Endothelial cell of umbilical vein (primary cell): Measurements from ENCODE around the gene ACE. TPM values are rescaled to one million over a fixed set of nuclear protein-coding genes. Genes with fewer than 3 reads are reported as not detected.

Experiments used
- BruUV-seq: library from RNA; stranded (reverse); fragments of 400-500 nt; replicated peaks from 2 replicates; lab custom pipeline; 2021; lab: Mats Ljungman, UMichigan
- CTCF ChIA-PET: fragments of 300-600, 350-600 bp; sonication (Branson Sonifier 250); formaldehyde crosslinking; loops from one replicate; lab custom pipeline; 2021; ENCODE audit warnings: antibody characterized with exemption, inconsistent platforms; lab: Charles Lee
- POLR2A ChIA-PET: fragments of 300-600, 350-600 bp; sonication (Branson Sonifier 250); formaldehyde crosslinking; loops from one replicate; lab custom pipeline; 2021; ENCODE audit warnings: antibody characterized with exemption, inconsistent platforms; lab: Charles Lee
- DNase-seq: peaks from one replicate; pipeline ENCODE4 v3.0.0-alpha.2; 2011; ENCODE audit warnings: low read depth, low spot score
- FAIRE-seq: peaks from 2 replicates; lab custom pipeline; 2011; peaks lifted over from hg19 to GRCh38; lab: Jason Lieb, UNC
- H2AFZ ChIP-seq: 2 replicates; pipeline ENCODE4 v1.6.0; 2012; ENCODE audit warnings: low read depth, low read length, control low read depth, inconsistent platforms
- H3K27ac ChIP-seq: 2 replicates; pipeline ENCODE4 v1.5.1; 2011; ENCODE audit warnings: low read depth, mild to moderate bottlenecking, control low read depth, low read length, moderate library complexity; ENCODE audit not compliant: insufficient read depth
- H3K27me3 ChIP-seq, 2 experiments: 2 replicates each; pipeline versions ENCODE4 v1.6.0 to v1.6.1; 2011; ENCODE audit warnings: low read length in 2 of 2, mixed read lengths in 1 of 2; ENCODE audit not compliant: control insufficient read depth in 2 of 2, insufficient read depth in 2 of 2
- H3K36me3 ChIP-seq, 2 experiments: 2 replicates in 1 of 2; 3 replicates in 1 of 2; pipeline ENCODE4 v1.5.1; 2011; ENCODE audit warnings: low read length in 2 of 2, mild to moderate bottlenecking in 1 of 2, moderate library complexity in 1 of 2; ENCODE audit not compliant: control insufficient read depth in 2 of 2, insufficient read depth in 2 of 2; ENCODE audit errors: extremely low read depth in 1 of 2
- H3K4me1 ChIP-seq: 3 replicates; pipeline ENCODE4 v1.5.1; 2011; ENCODE audit warnings: mild to moderate bottlenecking, low read length; ENCODE audit not compliant: control insufficient read depth, insufficient read depth; ENCODE audit errors: extremely low read depth
- H3K4me2 ChIP-seq: 2 replicates; pipeline ENCODE4 v1.6.1; 2011; ENCODE audit warnings: low read length, control low read depth, mixed read lengths; ENCODE audit not compliant: insufficient read depth
- H3K4me3 ChIP-seq, 3 experiments: fragments of 200-600 bp in 1 of 3; sonication (generic), shearing (Covaris generic) in 1 of 3; replicated peaks in 1 of 3; 2 replicates each; pipeline ENCODE4 v1.5.1; 2011 to 2016; ENCODE audit warnings: control low read depth in 3 of 3, low read length in 3 of 3, mild to moderate bottlenecking in 2 of 3, inconsistent platforms in 1 of 3, low read depth in 1 of 3, moderate library complexity in 1 of 3; ENCODE audit not compliant: insufficient read depth in 1 of 3
- H3K79me2 ChIP-seq: 2 replicates; pipeline ENCODE4 v1.6.0; 2012; ENCODE audit warnings: low read length, inconsistent platforms; ENCODE audit not compliant: control insufficient read depth, insufficient read depth
- H3K9ac ChIP-seq: replicated peaks from 2 replicates; pipeline ENCODE3; 2011; ENCODE audit warnings: low read length, control low read depth; ENCODE audit not compliant: insufficient read depth; ENCODE audit errors: extremely low read depth
- H3K9me1 ChIP-seq: replicated peaks from 3 replicates; pipeline ENCODE4 v1.6.0; 2011; ENCODE audit warnings: mild to moderate bottlenecking, low read length; ENCODE audit not compliant: control insufficient read depth, insufficient read depth; ENCODE audit errors: extremely low read depth
- H3K9me3 ChIP-seq: replicated peaks from 2 replicates; pipeline ENCODE4 v1.5.1; 2012; ENCODE audit warnings: low read length, inconsistent platforms; ENCODE audit not compliant: control insufficient read depth, insufficient read depth
- H4K20me1 ChIP-seq: replicated peaks from 2 replicates; pipeline ENCODE3; 2011; ENCODE audit warnings: mild to moderate bottlenecking, low read length; ENCODE audit not compliant: control insufficient read depth, insufficient read depth; ENCODE audit errors: extremely low read depth
- CTCF ChIP-seq, 2 donors: IDR thresholded peaks; 1 replicate in 1 of 2; 2 replicates in 1 of 2; pipeline ENCODE4 v1.5.1; 2011; ENCODE audit warnings: low read length in 2 of 2, mild to moderate bottlenecking in 2 of 2, moderate library complexity in 2 of 2, control low read depth in 1 of 2, inconsistent platforms in 1 of 2, low read depth in 1 of 2; ENCODE audit not compliant: insufficient read depth in 1 of 2; ENCODE audit errors: extremely low read depth in 1 of 2
- EZH2 ChIP-seq: IDR thresholded peaks from 2 replicates; pipeline ENCODE4 v1.6.1; 2012; ENCODE audit warnings: borderline replicate concordance, low read depth, mild to moderate bottlenecking, moderate library complexity, low read length, inconsistent platforms; ENCODE audit not compliant: severe bottlenecking
- FOS ChIP-seq: IDR thresholded peaks from 2 replicates; pipeline ENCODE4 v1.6.1; 2011; ENCODE audit warnings: mild to moderate bottlenecking, low read length, moderate library complexity, borderline replicate concordance; ENCODE audit not compliant: insufficient read depth
- GATA2 ChIP-seq: IDR thresholded peaks from 2 replicates; pipeline ENCODE4 v1.7.0; 2011; ENCODE audit warnings: low read depth, mild to moderate bottlenecking, moderate library complexity, mixed read lengths, low read length; ENCODE audit not compliant: insufficient read length, insufficient read depth
- JUN ChIP-seq: IDR thresholded peaks from 2 replicates; pipeline ENCODE4 v1.6.1; 2011; ENCODE audit warnings: borderline replicate concordance, low read depth; ENCODE audit not compliant: insufficient read length, insufficient read depth
- MAX ChIP-seq: IDR thresholded peaks from 2 replicates; pipeline ENCODE4 v1.6.1; 2011; ENCODE audit not compliant: insufficient read depth, insufficient read length
- MYC ChIP-seq: IDR thresholded peaks from one replicate; pipeline ENCODE4 v1.6.1; 2011; ENCODE audit warnings: mild to moderate bottlenecking, low read depth, low read length
- POLR2A ChIP-seq: IDR thresholded peaks from 2 replicates; pipeline ENCODE4 v1.6.1; 2012; ENCODE audit warnings: low read depth, mild to moderate bottlenecking, control low read depth, low read length
- POLR2AphosphoS5 ChIP-seq: IDR thresholded peaks from 2 replicates; pipeline ENCODE4 v1.6.1; 2012; ENCODE audit warnings: low read depth, mild to moderate bottlenecking, control low read depth, low read length, moderate library complexity; ENCODE audit not compliant: insufficient read depth
- dilution Hi-C: fragments of 300-500 bp; cut with MboI; formaldehyde crosslinking; loops from one replicate; pipeline ENCODE4 v1.15.0; 2019; ENCODE audit warnings: low sequenced_read_pairs; ENCODE audit not compliant: extremely low pct_ligation_motif_present
- intact Hi-C: fragments of 100-400 bp; cut with micrococcal nuclease; formaldehyde crosslinking; loops from one replicate; pipeline ENCODE4 v1.10.0; 2022
- polyA plus RNA-seq, 4 experiments: library from polyadenylated mRNA; depleted of rRNA in 3 of 4; stranded (reverse) in 3 of 4; unstranded in 1 of 4; fragments of >200 nt; gene quantifications; 2 replicates each; pipeline versions ENCODE4 v1.2.1 to v1.2.3, GENCODE V29; 2011 to 2012; ENCODE audit warnings: missing spikeins in 1 of 4
- total RNA-seq: library from RNA; stranded (reverse); gene quantifications from 2 replicates; pipeline ENCODE4 v1.2.3, GENCODE V29; 2021

The ACE gene
- total and polyA plus RNA-seq, 2 donors (not counting 3 experiments of a cell fraction or from before 2014, with no cell fraction given), result 63.4 to 207 TPM

- CTCF ChIA-PET, result interaction anchor here (0.8 to 3.5 kb wide), 7 partner anchors 8 to 61 kb away, joined by 3 to 29 read pairs (median 5); no protein-coding TSS in a partner anchor
These were observed 10.1 kb downstream of the ACE start for GRCh38 chr17:63487014-63487339.

More at GRCh38 chr17:63487014-63487339, 10.1 kb downstream of the ACE start:
- no peaks in the 10 kb centered on the region for H3K4me1 ChIP-seq
- dilution Hi-C loops, result no loop called here
- H3K79me2 ChIP-seq, result no peaks in the 10 kb centered on the region
- H3K27me3 ChIP-seq, result no peaks in the 10 kb centered on the region
- H3K9me3 ChIP-seq, result no peaks in the 10 kb centered on the region
- TF ChIP-seq POLR2A, result no peak
- TF ChIP-seq JUN, result no peak
- no peak for TF ChIP-seq POLR2AphosphoS5
- no peak for TF ChIP-seq FOS
- no peak for TF ChIP-seq MYC
- TF ChIP-seq EZH2, result no peak
- TF ChIP-seq GATA2, result no peak
- TF ChIP-seq MAX, result no peak
- TF ChIP-seq CTCF (IDR thresholded peaks at IDR 0.05; ENCODE audit: extremely low read depth in 1 of 2, insufficient read depth in 1 of 2, low read depth in 1 of 2, low read length in 2 of 2), result no peak
- no peak overlapping the region for H2AFZ ChIP-seq
- no peak for FAIRE-seq
- DNase-seq, result no peak
- POLR2A ChIA-PET, result no interaction called here
- H3K4me2 ChIP-seq, result no peak overlapping the region
- no TSS peak for BruUV-seq
- no peak overlapping the region for H3K4me3 ChIP-seq
- no peaks in the 10 kb centered on the region for H4K20me1 ChIP-seq
- no peak overlapping the region for H3K9ac ChIP-seq
- intact Hi-C loops, result no loop called here
- no peak overlapping the region for H3K27ac ChIP-seq
- peaks cover 0 to 58% of the 10 kb centered on the region in 2 experiments for H3K36me3 ChIP-seq
- H3K9me1 ChIP-seq, result no peaks in the 10 kb centered on the region
